Neural progenitor cell (in vitro differentiated cells): Measurements from ENCODE around the gene KRT8. TPM values are rescaled to one million over a fixed set of nuclear protein-coding genes. Genes with fewer than 3 reads are reported as not detected.
"Not testable (repeated sequence)": the region's sequence is repeated elsewhere in the genome, so short reads cannot be mapped to it uniquely, and the experiment has no call there.

ENCODE experiments used
- DNase-seq: peaks from one replicate; pipeline ENCODE4 v3.0.0-alpha.2; 2016; ENCODE audit warnings: low spot score
- H2AFZ ChIP-seq: fragments of 200-600 bp; sonication (generic); replicated peaks from 2 replicates; pipeline ENCODE4 v1.6.1; 2016; ENCODE audit warnings: antibody characterized with exemption
- H3F3A ChIP-seq: fragments of 200-600 bp; sonication (generic); 2 replicates; pipeline ENCODE4 v1.6.1; 2016; ENCODE audit warnings: antibody characterized with exemption, low read depth
- H3K27ac ChIP-seq: fragments of 200-600 bp; sonication (generic); 2 replicates; pipeline ENCODE4 v1.5.1; 2016; ENCODE audit warnings: mild to moderate bottlenecking
- H3K27me3 ChIP-seq: fragments of 200-600 bp; sonication (generic); 2 replicates; pipeline ENCODE4 v1.6.1; 2016; ENCODE audit warnings: mild to moderate bottlenecking, moderate library complexity
- H3K36me3 ChIP-seq: fragments of 200-600 bp; sonication (generic); 2 replicates; pipeline ENCODE4 v1.5.1; 2016
- H3K4me1 ChIP-seq: fragments of 200-600 bp; sonication (generic); 2 replicates; pipeline ENCODE4 v1.6.1; 2016; ENCODE audit warnings: mixed run types
- H3K4me2 ChIP-seq: fragments of 200-600 bp; sonication (generic); 2 replicates; pipeline ENCODE4 v1.6.1; 2016
- H3K4me3 ChIP-seq: fragments of 200-600 bp; sonication (generic); 2 replicates; pipeline ENCODE4 v1.5.1; 2016
- H3K79me2 ChIP-seq: fragments of 200-600 bp; sonication (generic); 2 replicates; pipeline ENCODE4 v1.6.1; 2016; ENCODE audit warnings: low read depth
- H3K9ac ChIP-seq: fragments of 200-600 bp; sonication (generic); 2 replicates; pipeline ENCODE4 v1.6.1; 2016
- H3K9me3 ChIP-seq: fragments of 200-600 bp; sonication (generic); 2 replicates; pipeline ENCODE4 v1.5.1; 2016; ENCODE audit warnings: low read depth
- H4K20me1 ChIP-seq: fragments of 200-600 bp; sonication (generic); 2 replicates; pipeline ENCODE4 v1.6.1; 2016; ENCODE audit warnings: low read depth
- H3K27ac Mint-ChIP-seq: 3 replicates; pipeline ENCODE4 v1.8.0; 2021; ENCODE audit warnings: mixed read lengths
- H3K27me3 Mint-ChIP-seq: 2 replicates; pipeline ENCODE4 v1.8.0; 2022; ENCODE audit warnings: low read depth, mild to moderate bottlenecking, inconsistent platforms, moderate library complexity, mixed read lengths; ENCODE audit not compliant: insufficient read depth
- H3K36me3 Mint-ChIP-seq: 3 replicates; pipeline ENCODE4 v1.8.0; 2021; ENCODE audit warnings: mixed read lengths
- H3K4me1 Mint-ChIP-seq: 3 replicates; pipeline ENCODE4 v1.8.0; 2021; ENCODE audit warnings: mixed read lengths
- H3K4me3 Mint-ChIP-seq: 3 replicates; pipeline ENCODE4 v1.8.0; 2021; ENCODE audit warnings: mild to moderate bottlenecking, moderate library complexity, mixed read lengths
- H3K9me3 Mint-ChIP-seq: 3 replicates; pipeline ENCODE4 v1.8.0; 2020; ENCODE audit warnings: mixed read lengths
- EZH2 ChIP-seq: fragments of 200-600 bp; sonication (generic); IDR thresholded peaks from 2 replicates; pipeline ENCODE4 v1.6.1; 2017; ENCODE audit warnings: antibody characterized with exemption, mild to moderate bottlenecking, moderate library complexity
- EZH2phosphoT487 ChIP-seq: fragments of 200-600 bp; sonication (generic); IDR thresholded peaks from 2 replicates; pipeline ENCODE4 v1.6.1; 2017; ENCODE audit warnings: antibody characterized with exemption
- total RNA-seq: library from RNA; depleted of rRNA; stranded (reverse); fragments of >200 nt; gene quantifications from 2 replicates; pipeline ENCODE4 v1.2.3, GENCODE V29; 2015; ENCODE audit warnings: low replicate concordance
- TF ChIP-seq, protein P1 (sequence below): fragments of 200-600 bp; sonication (generic); IDR thresholded peaks from 2 replicates; pipeline ENCODE4 v1.5.1; 2017; ENCODE audit warnings: antibody characterized with exemption, mild to moderate bottlenecking

KRT8 gene
- 168 and 184 TPM in 2 replicates for total RNA-seq

DNA sequence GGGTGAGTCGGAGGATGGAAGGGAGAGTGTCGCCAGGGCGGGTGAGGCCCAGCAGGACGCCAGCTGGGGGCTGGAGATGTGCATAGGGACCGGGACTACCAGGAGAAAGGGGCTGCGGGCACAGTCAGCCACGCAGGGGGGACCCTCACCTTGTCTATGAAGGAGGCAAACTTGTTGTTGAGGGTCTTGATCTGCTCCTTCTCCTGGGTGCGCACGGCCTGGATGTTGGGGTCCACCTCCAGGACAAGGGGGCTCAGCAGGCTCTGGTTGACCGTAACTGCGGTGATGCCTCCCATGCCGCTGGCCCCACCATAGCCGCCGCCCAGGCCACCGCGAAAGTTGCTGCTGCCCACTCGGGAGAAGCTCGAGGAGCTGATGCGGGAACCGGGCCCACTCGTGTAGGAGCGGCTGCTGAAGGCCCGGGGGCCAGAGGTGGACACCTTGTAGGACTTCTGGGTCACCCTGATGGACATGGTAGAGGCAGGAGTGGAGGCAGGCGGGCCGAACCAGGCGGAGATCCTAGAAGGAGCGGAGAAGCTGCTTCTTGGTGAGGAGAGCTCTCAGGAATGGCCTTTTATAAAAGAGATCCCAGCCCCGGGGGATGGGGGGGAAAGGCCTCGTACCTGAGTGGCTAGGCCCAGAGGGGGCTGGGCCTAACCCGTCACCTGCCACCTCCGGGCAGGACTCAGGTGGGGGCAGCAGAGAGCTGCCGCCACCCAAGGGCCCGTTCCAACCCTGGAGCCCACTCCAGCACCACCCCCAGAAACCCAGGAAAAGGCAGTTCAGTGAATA, at the start of gene KRT8:
TSS of gene KRT8 (minus strand) at position 568 of the 792 bp plus-strand sequence. CDS start at position 473, 95 bp downstream.
- H3K27ac ChIP-seq, H3K36me3 Mint-ChIP-seq, H3K36me3 ChIP-seq, H3K4me1 ChIP-seq, H3K9me3 ChIP-seq, H3K27me3 Mint-ChIP-seq, H3K9me3 Mint-ChIP-seq, H3K27me3 ChIP-seq, H4K20me1 ChIP-seq: not testable (repeated sequence)
- Histone ChIP-seq H3K4me3 (peak within 1 kb of the TSS; percentile 96), H2AFZ (peak within 1 kb of the TSS; percentile 70), H3K79me2 (peaks cover 22% of the 10 kb centered on the region), H3K4me2 (peak within 1 kb of the TSS; percentile 98), H3F3A (peaks cover 16% of the 10 kb centered on the region), H3K9ac (peak within 1 kb of the TSS; percentile 67)
- TF ChIP-seq, protein P1, sequence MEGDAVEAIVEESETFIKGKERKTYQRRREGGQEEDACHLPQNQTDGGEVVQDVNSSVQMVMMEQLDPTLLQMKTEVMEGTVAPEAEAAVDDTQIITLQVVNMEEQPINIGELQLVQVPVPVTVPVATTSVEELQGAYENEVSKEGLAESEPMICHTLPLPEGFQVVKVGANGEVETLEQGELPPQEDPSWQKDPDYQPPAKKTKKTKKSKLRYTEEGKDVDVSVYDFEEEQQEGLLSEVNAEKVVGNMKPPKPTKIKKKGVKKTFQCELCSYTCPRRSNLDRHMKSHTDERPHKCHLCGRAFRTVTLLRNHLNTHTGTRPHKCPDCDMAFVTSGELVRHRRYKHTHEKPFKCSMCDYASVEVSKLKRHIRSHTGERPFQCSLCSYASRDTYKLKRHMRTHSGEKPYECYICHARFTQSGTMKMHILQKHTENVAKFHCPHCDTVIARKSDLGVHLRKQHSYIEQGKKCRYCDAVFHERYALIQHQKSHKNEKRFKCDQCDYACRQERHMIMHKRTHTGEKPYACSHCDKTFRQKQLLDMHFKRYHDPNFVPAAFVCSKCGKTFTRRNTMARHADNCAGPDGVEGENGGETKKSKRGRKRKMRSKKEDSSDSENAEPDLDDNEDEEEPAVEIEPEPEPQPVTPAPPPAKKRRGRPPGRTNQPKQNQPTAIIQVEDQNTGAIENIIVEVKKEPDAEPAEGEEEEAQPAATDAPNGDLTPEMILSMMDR, result peak; percentile 66
- peak within 1 kb of the TSS; percentile 87 for H3K4me3 Mint-ChIP-seq
- H3K4me1 Mint-ChIP-seq, result peaks cover 40% of the 10 kb centered on the region
- H3K27ac Mint-ChIP-seq, result peak within 1 kb of the TSS; percentile 90
- peak; percentile 91 for DNase-seq

DNA sequence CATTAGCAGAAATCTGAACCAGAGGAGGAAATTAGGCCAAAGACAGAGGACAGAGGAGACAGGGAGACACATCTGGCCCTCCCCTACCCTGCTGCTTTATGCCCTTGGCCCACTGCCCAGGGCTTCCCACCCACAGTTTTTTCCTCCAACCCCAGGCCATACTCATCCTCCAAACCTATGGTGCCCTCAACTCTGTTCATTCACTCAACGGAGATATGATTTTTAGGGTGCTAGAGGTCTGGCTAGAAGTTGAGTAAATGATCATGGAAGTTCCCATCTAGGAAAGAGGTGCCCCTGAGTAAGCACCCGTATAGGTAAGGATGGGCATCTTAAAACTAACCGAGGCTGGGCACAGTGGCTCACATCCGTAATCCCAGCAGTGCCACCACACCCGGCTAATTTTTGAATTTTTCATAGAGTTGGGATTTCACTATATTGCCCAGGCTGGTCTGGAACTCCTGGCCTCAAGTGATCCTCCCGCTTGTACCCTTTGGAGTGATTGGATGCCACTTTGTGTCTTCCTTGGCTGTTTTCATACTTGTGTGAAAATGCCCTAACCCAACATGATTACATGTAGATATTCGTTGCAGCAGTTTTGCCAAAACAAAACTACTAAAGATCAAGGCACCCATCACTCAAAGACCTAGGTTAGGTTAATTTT, 48.4 kb upstream of the KRT8 start:
- no peak overlapping the region for H3K27ac Mint-ChIP-seq
- H3K4me3 Mint-ChIP-seq, result no peak overlapping the region
- peaks cover 3% of the 10 kb centered on the region for H3K4me1 ChIP-seq
- no peak for DNase-seq
- no peak overlapping the region for H3K4me3 ChIP-seq
- no peaks in the 10 kb centered on the region for H3K27me3 ChIP-seq
- H3K36me3 ChIP-seq, result no peaks in the 10 kb centered on the region
- no peaks in the 10 kb centered on the region for H4K20me1 ChIP-seq
- H3K27ac ChIP-seq, result no peak overlapping the region
- H3K27me3 Mint-ChIP-seq, result peaks cover 14% of the 10 kb centered on the region
- no peaks in the 10 kb centered on the region for H3K9me3 Mint-ChIP-seq
- peaks cover 6% of the 10 kb centered on the region for H3K36me3 Mint-ChIP-seq
- TF ChIP-seq, protein P1, result no peak
- TF ChIP-seq EZH2 (no peak), EZH2phosphoT487 (no peak)
- peaks cover 15% of the 10 kb centered on the region for H3K4me1 Mint-ChIP-seq
- H3K9me3 ChIP-seq, result no peaks in the 10 kb centered on the region
- no peak overlapping the region for H3K9ac ChIP-seq
- H2AFZ ChIP-seq, result no peak overlapping the region
- H3K4me2 ChIP-seq, result no peak overlapping the region
- H3F3A ChIP-seq, result peaks cover 27% of the 10 kb centered on the region
- peaks cover 17% of the 10 kb centered on the region for H3K79me2 ChIP-seq

DNA sequence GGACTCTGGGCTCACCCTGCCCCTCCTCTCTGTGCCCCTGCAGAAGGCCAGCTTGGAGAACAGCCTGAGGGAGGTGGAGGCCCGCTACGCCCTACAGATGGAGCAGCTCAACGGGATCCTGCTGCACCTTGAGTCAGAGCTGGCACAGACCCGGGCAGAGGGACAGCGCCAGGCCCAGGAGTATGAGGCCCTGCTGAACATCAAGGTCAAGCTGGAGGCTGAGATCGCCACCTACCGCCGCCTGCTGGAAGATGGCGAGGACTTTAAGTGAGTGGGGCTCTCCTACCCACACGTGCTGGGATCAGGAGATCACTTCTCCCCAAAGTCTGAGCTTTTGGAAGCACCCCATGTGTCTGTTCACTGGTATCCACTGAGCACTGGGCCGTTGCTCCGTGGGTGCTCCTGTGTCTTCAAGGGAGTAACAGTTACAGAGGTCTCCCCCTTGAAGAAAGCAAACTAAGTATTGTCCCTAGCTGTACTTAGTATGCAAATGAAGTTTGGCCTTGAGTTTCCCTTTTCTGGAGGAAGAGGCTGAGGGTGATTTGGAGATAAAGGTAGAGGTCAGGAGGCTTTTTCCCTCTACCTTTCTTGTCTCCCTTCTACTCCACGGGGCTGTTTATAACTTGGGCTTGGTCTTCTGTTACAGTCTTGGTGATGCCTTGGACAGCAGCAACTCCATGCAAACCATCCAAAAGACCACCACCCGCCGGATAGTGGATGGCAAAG, 47.4 kb upstream of the KRT8 start:
- H3K36me3 ChIP-seq, result no peaks in the 10 kb centered on the region
- TF ChIP-seq EZH2phosphoT487, result no peak
- TF ChIP-seq EZH2, result no peak
- TF ChIP-seq, protein P1, result no peak
- H4K20me1 ChIP-seq, result no peaks in the 10 kb centered on the region
- Mint-ChIP-seq H3K4me1 (peaks cover 19% of the 10 kb centered on the region), H3K36me3 (peaks cover 6% of the 10 kb centered on the region), H3K27me3 (peaks cover 15% of the 10 kb centered on the region), H3K4me3 (no peak overlapping the region), H3K27ac (no peak overlapping the region), H3K9me3 (no peaks in the 10 kb centered on the region)
- peaks cover 8% of the 10 kb centered on the region for H3K4me1 ChIP-seq
- H3K9ac ChIP-seq, result no peak overlapping the region
- H3K79me2 ChIP-seq, result peaks cover 17% of the 10 kb centered on the region
- no peaks in the 10 kb centered on the region for H3K9me3 ChIP-seq
- no peak overlapping the region for H3K4me3 ChIP-seq
- H3K4me2 ChIP-seq, result no peak overlapping the region
- H2AFZ ChIP-seq, result no peak overlapping the region
- peaks cover 32% of the 10 kb centered on the region for H3F3A ChIP-seq
- no peaks in the 10 kb centered on the region for H3K27me3 ChIP-seq
- DNase-seq, result no peak
- H3K27ac ChIP-seq, result no peak overlapping the region
